Measurements from ENCODE around the gene PAX8.
A peak's percentile ranks its signal among the peaks of the same experiment; 100 is the strongest.

- peak in 3 of 4 experiments; percentile 76 to 88 (median 78) for TF ChIP-seq CTCF (IDR thresholded peaks at IDR 0.05)
- no peak for TF ChIP-seq POLR2A (IDR thresholded peaks at IDR 0.05)
- TF ChIP-seq EP300 (IDR thresholded peaks at IDR 0.05), result no peak
These were observed 74.7 kb downstream of the PAX8 start for GRCh38 chr2:113203901-113204519.

All from gastroesophageal sphincter (tissue), 3 donors.